Melanocyte of skin (primary cell): ENCODE results near the gene FAM32A. TPM values are rescaled to one million over a fixed set of nuclear protein-coding genes. Genes with fewer than 3 reads are reported as not detected.

ENCODE experiments used
- small RNA-seq, 2 donors: library from RNA; depleted of rRNA; stranded (forward); fragments of <200 nt; gene quantifications; one replicate each; pipeline ENCODE3, GENCODE V24; 2012
- total RNA-seq, 2 donors: library from RNA; depleted of rRNA; stranded (reverse); fragments of >200 nt; gene quantifications; 2 replicates each; pipeline ENCODE4 v1.2.3, GENCODE V29; 2012

The FAM32A gene
- 10 to 100 TPM; 89.1 to 99.6 TPM for total RNA-seq

GRCh38 chr19:16185123-16185767 is at the start of gene FAM32A:
Gene FAM32A, plus strand, starts transcription at chr19:16185410. Its CDS starts 33 bp downstream, at chr19:16185443.

GRCh38 chr19:16143399-16144215 is 41.6 kb upstream of the FAM32A start, which contains the start of gene HSH2D:
Gene HSH2D, plus strand, starts transcription at chr19:16143685. Its CDS starts 5,066 bp downstream, at chr19:16148751.

GRCh38 chr19:16197622-16198369 is 12.6 kb downstream of the FAM32A start, which contains the start of gene AP1M1:
Gene AP1M1, plus strand, starts transcription at chr19:16197911. Its CDS starts 116 bp downstream, at chr19:16198027.

Small RNA genes lying within 50 kb of the gene (small RNA-seq; reads per million reads assigned to genes)
- gene RF00017, result 0 reads per million in 2 donors

Other genes with a start within 250 kb of the FAM32A start
- not detected for gene OR10H4, start 236.4 kb upstream of the FAM32A start, total RNA-seq
- 100 to 1,000 TPM; 409 to 554 TPM for gene TPM4, start 108.9 kb upstream of the FAM32A start, total RNA-seq
- 100 to 1,000 TPM in 1 of 2 donors, 10 to 100 TPM in 1; 89.5 to 143 TPM for gene RAB8A, start 73.5 kb upstream of the FAM32A start, total RNA-seq
- not detected for gene HSH2D, start 41.7 kb upstream of the FAM32A start, total RNA-seq
- not detected for gene CIB3, start 11.9 kb upstream of the FAM32A start, total RNA-seq
- 10 to 100 TPM; 74.3 to 82.6 TPM for gene AP1M1, start 12.5 kb downstream of the FAM32A start, total RNA-seq
- 1 to 10 TPM in 1 of 2 donors, under 1 TPM in 1; under 0.01 to 5.3 TPM for gene KLF2, start 139.4 kb downstream of the FAM32A start, total RNA-seq